Mucosa of descending colon (tissue), 3 donors: ENCODE results near the gene IL1RAPL2. TPM values are rescaled to one million over a fixed set of nuclear protein-coding genes. Genes with fewer than 3 reads are reported as not detected.

Experiments
- ATAC-seq: fragments of 200-7000 bp; cut with Tn5 transposase; one replicate; pipeline ENCODE4 v1.9.1; 2020; ENCODE audit warnings: mild to moderate bottlenecking, moderate library complexity
- DNase-seq, 3 donors: peaks; one replicate each; pipeline ENCODE4 v3.0.0-alpha.2; 2020
- H3K36me3 ChIP-seq: fragments of 200-600 bp; one replicate; pipeline ENCODE4 v1.8.0; 2021; ENCODE audit warnings: low read depth, mild to moderate bottlenecking
- H3K4me1 ChIP-seq: fragments of 200-600 bp; one replicate; pipeline ENCODE4 v1.8.0; 2021; ENCODE audit warnings: low read depth, mild to moderate bottlenecking
- H3K4me3 ChIP-seq: fragments of 200-600 bp; one replicate; pipeline ENCODE4 v1.8.0; 2021; ENCODE audit warnings: mild to moderate bottlenecking
- H3K9me3 ChIP-seq: fragments of 200-600 bp; one replicate; pipeline ENCODE4 v1.8.0; 2021; ENCODE audit warnings: mild to moderate bottlenecking
- intact Hi-C, 2 donors: fragments of 100-400 bp; cut with DNase I in 1 of 2; cut with micrococcal nuclease in 1 of 2; formaldehyde crosslinking; loops; one replicate each; pipeline versions ENCODE4 v1.11.0 to v1.11.1; 2022; cut with DNase I, micrococcal nuclease
- total RNA-seq, 3 donors: library from RNA; stranded (reverse); fragmentation: NEBNext Ultra II Directional in 2 of 3; extraction: Animal tissue kit (Norgen Biotek cat#: 25700) in 2 of 3; gene quantifications; one replicate each; pipeline versions ENCODE4 v1.2.1 to v1.2.4, GENCODE V29; 2021 to 2023
- TF ChIP-seq, protein P1 (sequence below): fragments of 200-600 bp; IDR thresholded peaks from one replicate; pipeline ENCODE4 v1.8.0; 2022; ENCODE audit warnings: antibody characterized with exemption, mild to moderate bottlenecking
- donor health status: DM: no; HTN: no; CAD: no; lungs with moderate emphysema.
- donor health status: DM: no; HTN: no; CAD: no.
- donor health status: DM: no; HTN: yes; CAD: no.

The IL1RAPL2 gene
- total RNA-seq, 3 donors from 2014 or later = 0.19 TPM; not detected in 2

DNA sequence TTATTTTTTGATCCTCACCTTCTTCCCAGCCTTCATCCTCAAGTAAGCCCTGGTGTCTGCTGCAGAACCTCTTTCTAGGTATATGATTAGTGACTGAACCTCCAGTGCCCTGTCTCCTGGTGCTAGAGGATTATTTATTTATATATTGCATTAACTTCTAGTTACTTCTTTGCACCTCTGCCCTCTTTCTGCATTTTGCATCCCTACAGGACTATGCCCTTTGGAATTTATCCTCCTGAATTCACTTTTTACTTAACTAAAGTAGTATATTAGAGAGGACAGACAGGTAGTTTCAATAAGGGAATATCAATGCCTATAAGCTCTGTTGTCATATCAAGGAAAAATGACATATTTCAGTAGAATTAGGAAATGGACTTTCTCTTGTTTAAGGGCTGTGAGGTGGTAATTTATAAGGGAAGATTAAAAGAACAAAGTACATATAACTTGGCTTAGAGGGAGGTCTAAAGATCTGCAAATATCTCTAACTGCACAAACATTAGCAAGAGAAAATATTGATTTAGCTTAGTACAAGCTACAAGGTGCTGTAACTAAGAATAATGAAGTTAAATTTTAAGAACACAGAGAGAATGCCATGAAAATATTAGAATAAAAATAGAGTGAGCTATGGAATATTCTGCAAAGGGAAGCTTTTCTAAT lies 472.8 kb downstream of the IL1RAPL2 start:
- ATAC-seq (no peak), DNase-seq (no peak)
- H3K36me3 ChIP-seq = no peaks in the 10 kb centered on the region
- H3K9me3 ChIP-seq = no peaks in the 10 kb centered on the region
- no peak overlapping the region for H3K4me3 ChIP-seq
- no peaks in the 10 kb centered on the region for H3K4me1 ChIP-seq
- intact Hi-C loops = no loop called here
- TF ChIP-seq, protein P1, sequence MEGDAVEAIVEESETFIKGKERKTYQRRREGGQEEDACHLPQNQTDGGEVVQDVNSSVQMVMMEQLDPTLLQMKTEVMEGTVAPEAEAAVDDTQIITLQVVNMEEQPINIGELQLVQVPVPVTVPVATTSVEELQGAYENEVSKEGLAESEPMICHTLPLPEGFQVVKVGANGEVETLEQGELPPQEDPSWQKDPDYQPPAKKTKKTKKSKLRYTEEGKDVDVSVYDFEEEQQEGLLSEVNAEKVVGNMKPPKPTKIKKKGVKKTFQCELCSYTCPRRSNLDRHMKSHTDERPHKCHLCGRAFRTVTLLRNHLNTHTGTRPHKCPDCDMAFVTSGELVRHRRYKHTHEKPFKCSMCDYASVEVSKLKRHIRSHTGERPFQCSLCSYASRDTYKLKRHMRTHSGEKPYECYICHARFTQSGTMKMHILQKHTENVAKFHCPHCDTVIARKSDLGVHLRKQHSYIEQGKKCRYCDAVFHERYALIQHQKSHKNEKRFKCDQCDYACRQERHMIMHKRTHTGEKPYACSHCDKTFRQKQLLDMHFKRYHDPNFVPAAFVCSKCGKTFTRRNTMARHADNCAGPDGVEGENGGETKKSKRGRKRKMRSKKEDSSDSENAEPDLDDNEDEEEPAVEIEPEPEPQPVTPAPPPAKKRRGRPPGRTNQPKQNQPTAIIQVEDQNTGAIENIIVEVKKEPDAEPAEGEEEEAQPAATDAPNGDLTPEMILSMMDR = no peak

GRCh38 chrX:105050921-105051320 lies 484.9 kb downstream of the IL1RAPL2 start:
- intact Hi-C loops = no loop called here
- TF ChIP-seq, protein P1 = no peak
- no peaks in the 10 kb centered on the region for H3K9me3 ChIP-seq
- ATAC-seq (no peak), DNase-seq (no peak)
- H3K4me3 ChIP-seq = no peak overlapping the region
- no peaks in the 10 kb centered on the region for H3K36me3 ChIP-seq
- no peaks in the 10 kb centered on the region for H3K4me1 ChIP-seq

DNA sequence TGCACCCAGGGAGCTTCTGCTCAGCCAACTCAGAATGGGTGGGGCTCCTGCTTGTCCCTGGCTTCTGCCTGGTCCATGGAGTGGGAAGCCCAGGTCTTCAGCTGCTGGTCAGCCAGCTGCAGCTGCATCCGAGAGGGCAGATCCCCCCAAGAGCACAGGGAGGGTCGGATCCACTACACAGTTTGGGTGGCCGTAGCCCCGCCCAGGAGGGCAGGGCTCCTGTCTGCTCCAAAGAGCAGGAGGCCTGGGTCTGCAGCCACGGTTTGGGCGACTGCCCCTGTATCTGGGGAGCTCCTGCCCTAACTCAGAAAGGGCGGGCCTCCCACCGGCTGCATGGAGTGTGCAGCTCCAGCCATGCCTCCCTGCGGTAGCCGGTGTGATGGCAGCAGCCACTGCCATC lies 485.4 kb downstream of the IL1RAPL2 start:
- DNase-seq (peak in 1 of 3 donors; percentile 35), ATAC-seq (no peak)
- Histone ChIP-seq H3K4me3 (no peak overlapping the region), H3K4me1 (no peaks in the 10 kb centered on the region), H3K9me3 (no peaks in the 10 kb centered on the region), H3K36me3 (no peaks in the 10 kb centered on the region)
- intact Hi-C loops = no loop called here
- TF ChIP-seq, protein P1 = no peak

- DNase-seq = no peak
Observed at GRCh38 chrX:105052926-105053325, 486.9 kb downstream of the IL1RAPL2 start.

GRCh38 chrX:105063743-105064142 lies 497.7 kb downstream of the IL1RAPL2 start:
- TF ChIP-seq, protein P1 = no peak
- Histone ChIP-seq H3K4me3 (no peak overlapping the region), H3K4me1 (no peaks in the 10 kb centered on the region), H3K36me3 (no peaks in the 10 kb centered on the region), H3K9me3 (no peaks in the 10 kb centered on the region)
- intact Hi-C loops = no loop called here
- ATAC-seq = no peak
- DNase-seq = no peak

More at GRCh38 chrX:105052926-105053325, 486.9 kb downstream of the IL1RAPL2 start:
- no peak for ATAC-seq
- Histone ChIP-seq H3K9me3 (no peaks in the 10 kb centered on the region), H3K36me3 (no peaks in the 10 kb centered on the region), H3K4me1 (no peaks in the 10 kb centered on the region), H3K4me3 (no peak overlapping the region)
- intact Hi-C loops = no loop called here
- TF ChIP-seq, protein P1 = no peak
